Activated B cell treated with CpG ODN at 0.5 μM for 24 hours (primary cell): ENCODE data around the gene TRPM7. TPM values are rescaled to one million over a fixed set of nuclear protein-coding genes. Genes with fewer than 3 reads are reported as not detected.

Experiments used
- ATAC-seq: fragments of 200-7000 bp; cut with Tn5 transposase; one replicate; pipeline ENCODE4 v1.10.0; 2021; ENCODE audit warnings: low read depth, mild to moderate bottlenecking, moderate library complexity
- CTCF ChIA-PET: fragments of 350-600 bp; sonication (Branson Sonifier 250); formaldehyde crosslinking; loops from one replicate; lab custom pipeline; 2021; ENCODE audit warnings: antibody characterized with exemption; lab: Charles Lee
- POLR2A ChIA-PET: fragments of 350-600 bp; sonication (Branson Sonifier 250); formaldehyde crosslinking; loops from one replicate; lab custom pipeline; 2021; ENCODE audit warnings: antibody characterized with exemption; lab: Charles Lee
- DNase-seq: peaks from one replicate; pipeline ENCODE4 v3.0.0; 2022
- H3K27ac Mint-ChIP-seq: one replicate; pipeline ENCODE4 v1.8.0; 2020; ENCODE audit warnings: mixed read lengths
- H3K27me3 Mint-ChIP-seq: one replicate; pipeline ENCODE4 v1.8.0; 2021; ENCODE audit warnings: mixed read lengths
- H3K36me3 Mint-ChIP-seq: one replicate; pipeline ENCODE4 v1.8.0; 2021; ENCODE audit warnings: low read depth, mixed read lengths
- H3K4me1 Mint-ChIP-seq: one replicate; pipeline ENCODE4 v1.8.0; 2021; ENCODE audit warnings: mixed read lengths
- H3K4me3 Mint-ChIP-seq: one replicate; pipeline ENCODE4 v1.8.0; 2020; ENCODE audit warnings: mild to moderate bottlenecking, mixed read lengths
- H3K9me3 Mint-ChIP-seq: one replicate; pipeline ENCODE4 v1.8.0; 2020; ENCODE audit warnings: mixed read lengths
- intact Hi-C: fragments of 100-400 bp; cut with micrococcal nuclease; formaldehyde crosslinking; loops from one replicate; pipeline ENCODE4 v1.15.1; 2024
- total RNA-seq: library from RNA; stranded (reverse); gene quantifications from 2 replicates; pipeline ENCODE4 v1.2.3, GENCODE V29; 2022
- TF ChIP-seq, protein P1 (sequence below): fragments of 200-600 bp; IDR thresholded peaks from one replicate; pipeline ENCODE4 v1.8.0; 2022; ENCODE audit warnings: antibody characterized with exemption, mild to moderate bottlenecking

The TRPM7 gene
- total RNA-seq, 1 donor from 2014 or later, result 64.7 TPM

DNA sequence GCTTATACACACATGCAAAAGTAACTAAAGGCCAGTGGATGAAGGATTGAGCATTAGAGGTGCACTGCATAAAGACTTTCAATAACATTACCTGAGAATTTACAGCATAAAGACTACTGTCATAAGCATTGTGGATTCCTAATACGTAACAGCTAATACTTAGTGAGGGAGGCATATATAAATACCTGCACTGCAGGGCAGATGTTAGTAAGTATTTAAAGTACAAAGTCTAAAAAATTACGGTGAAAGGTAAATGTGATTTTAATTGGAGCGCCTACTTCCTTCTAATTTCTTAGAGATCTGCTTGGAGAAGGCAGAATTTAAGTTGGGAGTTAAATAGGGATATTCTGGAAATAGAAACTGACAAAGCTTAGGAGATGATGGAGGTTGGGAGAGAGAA, 25.4 kb upstream of the TRPM7 start:
- Mint-ChIP-seq H3K36me3 (peaks cover 49% of the 10 kb centered on the region), H3K4me1 (no peaks in the 10 kb centered on the region), H3K9me3 (no peaks in the 10 kb centered on the region), H3K27ac (no peak overlapping the region), H3K27me3 (no peaks in the 10 kb centered on the region), H3K4me3 (no peak overlapping the region)
- ChIA-PET CTCF (no interaction called here), POLR2A (no interaction called here)
- ATAC-seq (no peak), DNase-seq (no peak)
- TF ChIP-seq, protein P1, sequence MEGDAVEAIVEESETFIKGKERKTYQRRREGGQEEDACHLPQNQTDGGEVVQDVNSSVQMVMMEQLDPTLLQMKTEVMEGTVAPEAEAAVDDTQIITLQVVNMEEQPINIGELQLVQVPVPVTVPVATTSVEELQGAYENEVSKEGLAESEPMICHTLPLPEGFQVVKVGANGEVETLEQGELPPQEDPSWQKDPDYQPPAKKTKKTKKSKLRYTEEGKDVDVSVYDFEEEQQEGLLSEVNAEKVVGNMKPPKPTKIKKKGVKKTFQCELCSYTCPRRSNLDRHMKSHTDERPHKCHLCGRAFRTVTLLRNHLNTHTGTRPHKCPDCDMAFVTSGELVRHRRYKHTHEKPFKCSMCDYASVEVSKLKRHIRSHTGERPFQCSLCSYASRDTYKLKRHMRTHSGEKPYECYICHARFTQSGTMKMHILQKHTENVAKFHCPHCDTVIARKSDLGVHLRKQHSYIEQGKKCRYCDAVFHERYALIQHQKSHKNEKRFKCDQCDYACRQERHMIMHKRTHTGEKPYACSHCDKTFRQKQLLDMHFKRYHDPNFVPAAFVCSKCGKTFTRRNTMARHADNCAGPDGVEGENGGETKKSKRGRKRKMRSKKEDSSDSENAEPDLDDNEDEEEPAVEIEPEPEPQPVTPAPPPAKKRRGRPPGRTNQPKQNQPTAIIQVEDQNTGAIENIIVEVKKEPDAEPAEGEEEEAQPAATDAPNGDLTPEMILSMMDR, result no peak
- intact Hi-C loops, result loop anchor here (5.0 kb wide), 1 partner anchor 35 kb away; no protein-coding TSS in a partner anchor

DNA sequence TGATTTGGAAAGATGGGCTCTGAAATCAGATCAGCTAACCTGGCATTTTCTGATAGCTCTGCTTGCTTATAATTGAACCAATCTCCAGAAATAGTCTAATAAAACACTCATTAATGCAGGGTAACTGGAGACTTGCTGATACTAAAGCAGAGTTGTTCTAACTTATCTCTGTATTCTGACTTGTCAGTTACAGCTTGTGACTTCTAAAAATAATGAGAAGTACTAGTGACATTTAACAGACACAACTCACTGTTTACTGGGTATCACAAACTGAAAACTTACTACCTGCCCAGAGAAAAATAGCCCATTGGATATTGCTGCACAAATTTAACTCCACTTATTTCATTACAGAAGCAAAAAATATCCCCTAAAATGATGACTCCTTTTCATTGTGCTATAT, 24.0 kb upstream of the TRPM7 start:
- H3K36me3 Mint-ChIP-seq, result peaks cover 49% of the 10 kb centered on the region
- ChIA-PET POLR2A (no interaction called here), CTCF (no interaction called here)
- no peak overlapping the region for H3K27ac Mint-ChIP-seq
- H3K9me3 Mint-ChIP-seq, result no peaks in the 10 kb centered on the region
- DNase-seq, result no peak
- intact Hi-C loops, result loop anchor here (5.0 kb wide), 1 partner anchor 33 kb away; no protein-coding TSS in a partner anchor
- TF ChIP-seq, protein P1, result no peak
- no peak for ATAC-seq
- no peaks in the 10 kb centered on the region for H3K4me1 Mint-ChIP-seq
- no peaks in the 10 kb centered on the region for H3K27me3 Mint-ChIP-seq
- no peak overlapping the region for H3K4me3 Mint-ChIP-seq

DNA sequence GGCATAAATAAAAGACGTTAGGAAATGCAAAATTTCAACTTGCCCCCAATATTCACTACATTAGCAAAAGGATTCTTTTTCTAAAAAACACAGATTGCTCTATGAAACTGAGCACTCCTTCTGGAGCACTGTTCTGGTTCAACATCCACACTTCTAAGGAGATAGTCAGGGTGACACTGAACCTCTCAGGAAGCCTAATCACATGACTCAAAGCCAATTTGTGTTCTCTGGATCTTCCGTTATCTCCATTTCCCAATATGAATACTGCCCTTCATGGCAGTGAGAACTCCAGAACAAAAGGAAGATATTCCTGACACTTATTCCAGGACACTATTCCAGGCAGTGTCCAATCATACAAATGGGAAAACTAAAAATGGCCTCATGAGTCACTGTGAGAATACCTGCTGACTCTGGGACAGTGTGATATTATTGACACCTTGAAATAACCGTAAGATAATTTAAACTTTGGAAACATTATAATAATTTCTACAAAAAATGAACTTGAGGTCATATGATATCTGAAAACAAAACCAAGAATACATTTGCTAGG, 21.4 kb upstream of the TRPM7 start:
- intact Hi-C loops, result no loop called here

DNA sequence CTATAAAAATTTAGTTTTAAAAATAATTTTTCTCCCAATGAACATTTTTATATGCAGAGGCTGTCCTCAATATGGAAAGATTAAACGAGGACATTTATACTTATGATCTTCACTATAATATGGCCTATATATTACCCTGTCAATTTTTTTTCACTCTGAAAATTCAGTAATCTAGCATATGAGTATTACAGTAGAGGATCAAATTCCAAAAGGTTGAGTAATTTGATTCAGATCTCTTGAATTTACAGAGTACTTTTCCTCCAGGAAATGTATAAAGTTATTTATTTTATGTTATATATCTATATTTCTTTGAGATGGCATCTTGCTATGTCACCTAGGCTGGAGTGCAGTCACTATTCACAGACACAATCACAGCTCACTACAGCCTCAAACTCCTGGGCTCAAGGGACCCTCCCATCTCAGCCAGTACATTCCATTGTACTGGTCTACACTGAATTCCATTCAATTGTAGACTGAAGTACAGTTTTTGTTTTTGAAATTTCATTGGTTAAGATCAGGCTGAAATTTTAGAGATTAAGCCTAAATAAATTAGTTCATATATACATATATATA, 16.3 kb upstream of the TRPM7 start:
- peaks cover 25% of the 10 kb centered on the region for H3K36me3 Mint-ChIP-seq
- no peak overlapping the region for H3K27ac Mint-ChIP-seq
- no peaks in the 10 kb centered on the region for H3K4me1 Mint-ChIP-seq
- TF ChIP-seq, protein P1, result no peak
- ChIA-PET POLR2A (no interaction called here), CTCF (no interaction called here)
- H3K4me3 Mint-ChIP-seq, result no peak overlapping the region
- no peaks in the 10 kb centered on the region for H3K9me3 Mint-ChIP-seq
- intact Hi-C loops, result no loop called here
- no peak for ATAC-seq
- no peaks in the 10 kb centered on the region for H3K27me3 Mint-ChIP-seq
- DNase-seq, result no peak

More for the DNA sequence above, 21.4 kb upstream of the TRPM7 start:
- Mint-ChIP-seq H3K36me3 (peaks cover 44% of the 10 kb centered on the region), H3K27me3 (no peaks in the 10 kb centered on the region), H3K4me3 (no peak overlapping the region), H3K27ac (no peak overlapping the region), H3K9me3 (no peaks in the 10 kb centered on the region), H3K4me1 (no peaks in the 10 kb centered on the region)
- CTCF ChIA-PET, result no interaction called here
- DNase-seq (no peak), ATAC-seq (no peak)
- POLR2A ChIA-PET, result no interaction called here
- TF ChIP-seq, protein P1, result no peak

DNA sequence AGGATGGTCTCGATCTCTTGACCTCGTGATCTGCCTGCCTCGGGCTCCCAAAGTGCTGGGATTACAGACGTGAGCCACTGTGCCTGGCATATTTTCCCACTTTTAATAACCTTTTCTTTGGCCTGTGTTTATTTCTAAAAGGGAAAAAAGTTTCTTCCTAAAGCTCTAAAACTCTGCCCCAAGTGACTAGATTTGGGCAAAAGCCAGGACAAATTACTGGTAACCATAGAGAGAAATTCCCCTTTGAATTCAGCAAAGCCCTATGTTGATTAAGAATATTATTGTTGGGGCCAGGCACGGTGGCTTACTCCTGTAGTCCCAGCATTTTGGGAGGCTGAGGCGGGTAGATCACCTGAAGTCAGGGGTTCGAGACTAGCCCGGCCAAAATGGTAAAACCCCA, 11.5 kb upstream of the TRPM7 start:
- Mint-ChIP-seq H3K9me3 (no peaks in the 10 kb centered on the region), H3K27me3 (no peaks in the 10 kb centered on the region), H3K36me3 (peaks cover 6% of the 10 kb centered on the region), H3K27ac (no peak overlapping the region), H3K4me3 (no peak overlapping the region), H3K4me1 (no peaks in the 10 kb centered on the region)
- TF ChIP-seq, protein P1, result no peak
- ChIA-PET POLR2A (no interaction called here), CTCF (no interaction called here)
- intact Hi-C loops, result no loop called here
- DNase-seq, result no peak
- no peak for ATAC-seq
